Uterus (tissue), 4 donors: ENCODE measurements around the gene DBH. TPM values are rescaled to one million over a fixed set of nuclear protein-coding genes. Genes with fewer than 3 reads are reported as not detected.

Source experiments
- DNase-seq, 2 donors: peaks; one replicate each; pipeline ENCODE4 v3.0.0-alpha.2; 2019 to 2020
- H3K27ac ChIP-seq, 2 donors: fragments of 200-600 bp; sonication (generic); 1 replicate in 1 of 2; 2 replicates in 1 of 2; pipeline ENCODE4 v1.5.1; 2016 to 2018
- H3K27me3 ChIP-seq, 2 donors: fragments of 200-600 bp; sonication (generic); one replicate each; pipeline ENCODE4 v1.5.1; 2018 to 2019; ENCODE audit warnings: control low read depth in 1 of 2
- H3K36me3 ChIP-seq, 2 donors: fragments of 200-600 bp; sonication (generic); one replicate each; pipeline ENCODE4 v1.5.1; 2019; ENCODE audit warnings: control low read depth in 1 of 2
- H3K4me1 ChIP-seq, 2 donors: fragments of 200-600 bp; sonication (generic); one replicate each; pipeline ENCODE4 v1.5.1; 2018 to 2019; ENCODE audit warnings: control low read depth in 1 of 2
- H3K4me3 ChIP-seq, 2 donors: fragments of 200-600 bp; sonication (generic); 1 replicate in 1 of 2; 2 replicates in 1 of 2; pipeline ENCODE4 v1.5.1; 2018 to 2019; ENCODE audit warnings: mild to moderate bottlenecking in 1 of 2
- H3K9me3 ChIP-seq, 2 donors: fragments of 200-600 bp; sonication (generic); one replicate each; pipeline ENCODE4 v1.5.1; 2019; ENCODE audit warnings: control low read depth in 1 of 2
- CTCF ChIP-seq, 4 experiments: fragments of 200-600 bp in 2 of 4; fragments of 450-650 bp in 2 of 4; sonication (generic) in 2 of 4; IDR thresholded peaks; one replicate each; pipeline ENCODE4 v1.5.1; 2016 to 2019; ENCODE audit warnings: antibody characterized with exemption in 4 of 4, mild to moderate bottlenecking in 2 of 4, moderate library complexity in 1 of 4
- POLR2A ChIP-seq, 2 donors: fragments of 450-650 bp; IDR thresholded peaks; one replicate each; pipeline ENCODE4 v1.6.1; 2016; ENCODE audit warnings: antibody characterized with exemption in 2 of 2, mild to moderate bottlenecking in 1 of 2, moderate library complexity in 1 of 2
- intact Hi-C: fragments of 100-400 bp; cut with DNase I; formaldehyde crosslinking; loops from one replicate; pipeline ENCODE4 v1.15.1; 2023; ENCODE audit warnings: low total_unique reads
- total RNA-seq, 4 donors: library from RNA; depleted of rRNA in 3 of 4; stranded (reverse); fragments of >200 nt in 3 of 4; gene quantifications; one replicate each; pipeline versions ENCODE4 v1.1.0 to v1.2.4, GENCODE V29; 2014 to 2023
- donor health status: DM: yes; HTN: yes; CAD: no.

The DBH gene
- total RNA-seq, 4 donors from 2014 or later, result 1.3 TPM; not detected in 3

- H3K36me3 ChIP-seq, result no peaks in the 10 kb centered on the region
- TF ChIP-seq POLR2A (IDR thresholded peaks at IDR 0.05) (no peak), CTCF (IDR thresholded peaks at IDR 0.05) (no peak)
- H3K27me3 ChIP-seq, result no peaks in the 10 kb centered on the region
- intact Hi-C loops, result no loop called here
- H3K27ac ChIP-seq, result no peak overlapping the region
- no peak for DNase-seq
- H3K4me3 ChIP-seq, result no peak overlapping the region
- no peaks in the 10 kb centered on the region for H3K9me3 ChIP-seq
- H3K4me1 ChIP-seq, result no peaks in the 10 kb centered on the region
These were observed 64.7 kb downstream of the DBH start for GRCh38 chr9:133700819-133701320.

GRCh38 chr9:133701321-133701980 lies 65.3 kb downstream of the DBH start:
- Histone ChIP-seq H3K4me1 (no peaks in the 10 kb centered on the region), H3K27ac (no peak overlapping the region), H3K36me3 (no peaks in the 10 kb centered on the region), H3K9me3 (no peaks in the 10 kb centered on the region), H3K4me3 (no peak overlapping the region), H3K27me3 (no peaks in the 10 kb centered on the region)
- peak in 1 of 2 donors; percentile 13 for DNase-seq
- intact Hi-C loops, result no loop called here
- TF ChIP-seq POLR2A (IDR thresholded peaks at IDR 0.05) (no peak), CTCF (IDR thresholded peaks at IDR 0.05) (no peak)

GRCh38 chr9:133701981-133702797 lies 66.0 kb downstream of the DBH start:
- intact Hi-C loops, result no loop called here
- Histone ChIP-seq H3K36me3 (no peaks in the 10 kb centered on the region), H3K9me3 (no peaks in the 10 kb centered on the region), H3K4me1 (no peaks in the 10 kb centered on the region), H3K27me3 (no peaks in the 10 kb centered on the region), H3K27ac (peak overlapping the region; percentile 33 to 46), H3K4me3 (peak overlapping the region; percentile 15 to 31)
- TF ChIP-seq POLR2A (IDR thresholded peaks at IDR 0.05) (no peak), CTCF (IDR thresholded peaks at IDR 0.05) (no peak)
- peak in 1 of 2 donors; percentile 33 for DNase-seq

GRCh38 chr9:133702798-133703590 lies 66.8 kb downstream of the DBH start:
- Histone ChIP-seq H3K4me1 (no peaks in the 10 kb centered on the region), H3K27ac (peak overlapping the region; percentile 33 to 46), H3K4me3 (peak overlapping the region; percentile 15 to 31), H3K36me3 (no peaks in the 10 kb centered on the region), H3K9me3 (no peaks in the 10 kb centered on the region), H3K27me3 (no peaks in the 10 kb centered on the region)
- intact Hi-C loops, result no loop called here
- TF ChIP-seq CTCF (IDR thresholded peaks at IDR 0.05), result no peak
- peak in 1 of 2 donors; percentile 27 for DNase-seq
